ENCODE measurements around the gene C1D.
"Not testable (repeated sequence)": the region's sequence is repeated elsewhere in the genome, so short reads cannot be mapped to it uniquely, and the experiment has no call there.

C1D gene

DNA sequence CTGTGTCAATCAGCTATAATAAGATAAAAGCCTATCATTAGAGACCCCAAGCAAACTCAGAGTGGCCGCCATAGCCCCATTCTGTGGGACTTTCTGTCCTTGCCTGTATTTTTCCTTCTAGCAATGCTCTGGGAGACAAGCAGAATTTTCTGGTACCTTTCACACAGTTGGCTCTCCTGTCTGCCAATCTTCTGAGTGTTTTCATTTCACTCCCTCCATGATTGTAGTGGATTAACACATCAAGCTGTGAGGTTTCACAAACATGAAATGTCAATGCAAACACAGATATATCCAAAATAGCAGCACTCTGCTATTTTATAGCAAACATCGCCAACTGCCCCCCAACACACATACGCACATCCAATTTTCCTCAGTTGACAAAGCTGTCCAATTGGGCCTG lies 64.9 kb downstream of the C1D start:
- DNase-seq = no peak

DNA sequence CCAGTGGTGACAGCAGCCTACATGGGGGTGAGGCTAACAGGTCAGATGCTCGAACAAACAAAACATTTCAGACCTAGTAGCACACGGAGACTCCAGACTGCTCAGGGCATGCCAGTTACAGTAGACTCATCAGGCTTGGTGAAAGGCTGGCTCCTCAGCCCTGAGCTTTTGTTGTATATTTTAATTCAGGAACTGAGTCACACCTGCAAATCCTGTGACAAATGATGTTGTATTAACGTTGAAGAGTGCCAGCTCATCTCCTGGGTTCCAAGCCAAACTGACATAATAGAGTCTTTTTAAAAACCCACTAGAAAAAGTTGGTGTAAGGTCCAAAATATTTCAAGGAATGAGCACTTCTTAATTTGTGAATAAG lies 65.3 kb downstream of the C1D start:
- no peak for DNase-seq

DNA sequence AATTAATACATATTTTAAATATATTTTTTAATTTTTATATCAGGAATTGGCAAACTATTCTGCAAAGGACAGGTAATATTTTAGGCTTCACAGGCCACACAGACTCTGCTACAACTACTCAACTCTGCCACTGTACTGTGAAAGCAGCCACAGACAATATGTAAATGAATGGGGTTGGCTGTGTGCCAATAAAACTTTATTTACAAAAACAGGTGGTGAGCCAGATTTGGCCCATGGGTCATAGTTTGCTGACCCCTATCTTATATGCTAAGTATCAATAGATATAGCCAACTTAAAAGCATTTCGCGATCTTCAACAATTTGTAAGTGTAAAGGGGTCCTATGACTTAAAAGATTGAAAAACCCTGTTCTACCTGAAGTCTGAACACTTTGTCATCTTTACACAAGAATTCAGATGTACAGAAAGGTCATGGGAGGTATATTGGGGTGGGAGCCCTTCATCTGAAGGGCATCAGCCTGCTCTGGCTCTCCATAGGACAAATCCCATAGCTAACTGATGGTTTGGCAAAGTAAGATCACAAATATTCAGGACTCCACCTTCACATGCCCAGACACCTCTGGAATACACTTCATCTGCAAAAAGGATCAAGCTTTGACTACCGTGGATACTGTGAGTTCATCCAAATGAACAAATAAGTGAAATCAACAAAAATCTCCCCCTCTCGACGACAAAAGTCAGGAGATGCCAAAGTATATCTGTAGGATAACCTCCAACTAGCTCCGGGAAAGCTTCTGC lies 65.9 kb downstream of the C1D start:
- DNase-seq = no peak

DNA sequence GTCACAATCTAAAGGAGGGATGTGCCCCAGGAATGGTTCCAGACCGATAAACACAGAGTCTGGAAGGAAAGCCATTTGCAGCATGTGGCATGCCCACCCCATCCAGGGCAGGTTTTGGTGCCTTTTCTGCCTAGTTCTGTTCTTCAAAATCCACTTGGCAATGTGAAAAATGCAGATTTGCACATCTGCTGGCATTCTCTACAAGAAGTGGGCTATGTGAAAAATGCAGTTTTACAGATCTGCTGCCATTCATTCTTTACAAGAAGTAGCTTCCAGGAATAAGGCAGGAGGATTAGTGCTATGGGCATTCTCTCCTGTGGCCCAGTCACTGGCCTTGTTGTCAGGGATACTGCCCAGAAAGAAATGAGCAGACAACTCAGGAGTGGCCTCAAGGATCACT lies 68.1 kb downstream of the C1D start:
- no peak for DNase-seq

DNA sequence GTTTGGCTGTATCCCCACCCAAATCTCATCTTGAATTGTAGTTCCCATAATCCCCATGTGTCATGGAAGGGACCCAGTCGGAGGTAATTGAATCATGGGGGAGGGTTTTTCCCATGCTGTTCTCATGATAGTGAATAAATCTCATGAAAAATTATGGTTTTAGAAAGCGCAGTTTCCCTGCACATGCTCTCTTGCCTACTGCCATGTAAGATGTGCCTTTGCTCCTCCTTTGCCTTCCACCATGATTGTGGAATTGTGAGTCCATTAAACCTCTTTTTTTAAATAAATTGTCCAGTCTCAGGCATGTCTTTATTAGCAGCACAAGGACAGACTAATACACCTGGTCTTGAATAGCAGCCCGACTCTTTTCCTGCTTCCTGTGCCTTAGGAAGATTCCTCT lies 68.7 kb downstream of the C1D start:
- not testable (repeated sequence) for DNase-seq

DNA sequence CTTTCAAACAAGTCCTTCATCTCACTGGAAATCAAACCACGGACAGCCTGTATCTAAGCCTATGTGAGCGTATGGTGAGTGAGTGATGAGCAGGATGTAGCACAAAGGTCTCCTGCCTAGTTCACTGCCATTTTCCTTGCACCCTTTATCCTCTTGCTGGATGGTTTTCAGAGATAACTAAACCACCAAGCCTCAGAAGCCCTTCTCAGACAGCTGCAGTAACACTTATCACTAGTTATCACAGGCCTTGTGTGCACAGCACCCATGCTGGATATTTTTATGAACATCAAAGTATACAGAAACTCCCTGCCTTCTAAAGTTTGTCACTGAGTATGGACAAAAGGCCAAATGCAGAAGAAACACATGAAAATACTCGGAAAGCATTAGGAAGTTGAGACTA lies 69.5 kb downstream of the C1D start:
- DNase-seq = no peak

DNA sequence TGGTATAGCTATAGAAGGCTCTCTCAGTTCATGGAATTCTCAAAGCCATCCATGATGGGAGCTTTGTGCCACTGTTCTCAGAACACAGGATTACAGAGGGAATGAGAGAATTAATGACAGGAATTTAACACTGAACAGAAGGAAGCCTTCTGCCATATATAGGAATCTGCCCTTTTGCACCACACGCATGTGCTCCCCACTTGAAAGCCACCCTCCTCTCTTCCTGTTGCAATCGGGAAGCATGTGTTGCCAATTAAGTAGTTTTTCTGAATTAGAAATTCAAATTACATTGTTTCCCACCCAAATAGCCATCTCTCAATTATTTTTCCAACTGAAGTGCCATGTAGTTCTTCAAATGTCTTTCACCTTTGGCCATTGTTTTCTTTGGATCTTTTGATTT lies 71.3 kb downstream of the C1D start:
- DNase-seq = no peak
